K562 (cell line): ENCODE results near the gene OXSR1. TPM values are rescaled to one million over a fixed set of nuclear protein-coding genes. Genes with fewer than 3 reads are reported as not detected.

Experiments used
- ATAC-seq: fragments of 200-7000 bp; cut with Tn5 transposase; 3 replicates; pipeline ENCODE4 v1.9.1; 2020; ENCODE audit warnings: moderate library complexity
- BruUV-seq: library from RNA; stranded (reverse); fragments of 400-500 nt; replicated peaks from 2 replicates; lab custom pipeline; 2021; lab: Mats Ljungman, UMichigan
- CTCF ChIA-PET: fragments of 300-600 bp; formaldehyde crosslinking; extraction: SDS; loops from one replicate; lab custom pipeline; 2021; ENCODE audit warnings: low intra/inter-chr PET ratio; lab: Yijun Ruan, JAX
- POLR2A ChIA-PET: fragments of 300-600, 350-650 bp; sonication (Branson Sonifier 250); formaldehyde crosslinking; extraction: SDS; loops from one replicate; lab custom pipeline; 2021; ENCODE audit warnings: antibody characterized with exemption, inconsistent platforms; lab: Yijun Ruan, JAX
- DNase-seq, 4 experiments: peaks; one replicate each; pipeline versions ENCODE4 v3.0.0 to v3.0.0-alpha.2; 2011 to 2018; ENCODE audit warnings: low spot score in 3 of 4, mixed read lengths in 3 of 4; ENCODE audit errors: extremely low read depth in 1 of 4
- FAIRE-seq: peaks from 2 replicates; lab custom pipeline; 2011; peaks lifted over from hg19 to GRCh38; lab: Jason Lieb, UNC
- H2AFZ ChIP-seq: 2 replicates; pipeline ENCODE4 v1.6.0; 2011; ENCODE audit warnings: low read depth, low read length, control low read depth, inconsistent platforms
- H3K27ac ChIP-seq: fragments of 200-600 bp; 3 replicates; pipeline ENCODE4 v1.8.0; 2011; ENCODE audit warnings: low read depth, mild to moderate bottlenecking, control low read depth, inconsistent platforms, low read length, moderate library complexity, mixed read lengths; ENCODE audit errors: extremely low read depth
- H3K27me3 ChIP-seq, 2 experiments: fragments of 300-600 bp in 1 of 2; 2 replicates in 1 of 2; 3 replicates in 1 of 2; pipeline versions ENCODE4 v1.6.0 to v1.8.0; 2011; ENCODE audit warnings: inconsistent platforms in 2 of 2, low read length in 2 of 2, mild to moderate bottlenecking in 1 of 2, mixed read lengths in 1 of 2, moderate library complexity in 1 of 2; ENCODE audit not compliant: control insufficient read depth in 2 of 2, insufficient read depth in 2 of 2
- H3K36me3 ChIP-seq: fragments of 300-600 bp; 3 replicates; pipeline ENCODE4 v1.8.0; 2011; ENCODE audit warnings: mild to moderate bottlenecking, low read length, inconsistent platforms; ENCODE audit not compliant: control insufficient read depth, insufficient read depth
- H3K4me1 ChIP-seq, 2 experiments: fragments of 200-600 bp in 1 of 2; replicated peaks in 1 of 2; 2 replicates in 1 of 2; 3 replicates in 1 of 2; pipeline versions ENCODE4 v1.5.1 to v1.8.0; 2011; ENCODE audit warnings: inconsistent platforms in 2 of 2, low read length in 2 of 2, mild to moderate bottlenecking in 1 of 2, mixed read lengths in 1 of 2, moderate library complexity in 1 of 2; ENCODE audit not compliant: control insufficient read depth in 2 of 2, insufficient read depth in 2 of 2
- H3K4me2 ChIP-seq: 2 replicates; pipeline ENCODE4 v1.6.1; 2011; ENCODE audit warnings: low read length, control low read depth, inconsistent platforms, mixed read lengths; ENCODE audit not compliant: insufficient read depth
- H3K4me3 ChIP-seq: fragments of 200-600 bp; sonication (generic), shearing (Covaris generic); 2 replicates; pipeline ENCODE4 v1.5.1; 2016; ENCODE audit warnings: control low read depth, inconsistent platforms
- H3K79me2 ChIP-seq: fragments of 200-600 bp; 3 replicates; pipeline ENCODE4 v1.8.0; 2011; ENCODE audit warnings: low read length, inconsistent platforms; ENCODE audit not compliant: control insufficient read depth, insufficient read depth
- H3K9ac ChIP-seq, 2 experiments: 2 replicates each; pipeline versions ENCODE4 v1.6.0 to v1.6.1; 2011; ENCODE audit warnings: low read depth in 2 of 2, low read length in 2 of 2, control low read depth in 1 of 2, inconsistent platforms in 1 of 2, mild to moderate bottlenecking in 1 of 2, mixed read lengths in 1 of 2; ENCODE audit not compliant: insufficient read depth in 1 of 2
- H3K9me1 ChIP-seq: one replicate; pipeline ENCODE4 v1.6.0; 2011; ENCODE audit warnings: inconsistent platforms, mild to moderate bottlenecking, low read length, moderate library complexity; ENCODE audit not compliant: control insufficient read depth, insufficient read depth
- H3K9me3 ChIP-seq: replicated peaks from 2 replicates; pipeline ENCODE4 v1.5.1; 2011; ENCODE audit warnings: low read depth, low read length, inconsistent platforms; ENCODE audit not compliant: control insufficient read depth, insufficient read depth
- H4K20me1 ChIP-seq: replicated peaks from 2 replicates; pipeline ENCODE4 v1.6.1; 2011; ENCODE audit warnings: low read length, inconsistent platforms, mixed read lengths; ENCODE audit not compliant: control insufficient read depth, insufficient read depth
- CEBPZ ChIP-seq: fragments of 150-350 bp; IDR thresholded peaks from 2 replicates; pipeline ENCODE4 v1.6.1; 2014; ENCODE audit warnings: low read depth, mild to moderate bottlenecking, low read length, borderline replicate concordance
- CHD7 ChIP-seq: fragments of 200-600 bp; sonication (generic); IDR thresholded peaks from one replicate; pipeline ENCODE4 v1.6.1; 2012; ENCODE audit warnings: mild to moderate bottlenecking, low read depth, low read length, inconsistent platforms
- LCOR ChIP-seq: sonication (generic); formaldehyde crosslinking; IDR thresholded peaks from 2 replicates; pipeline ENCODE4 v1.8.0; 2022; ENCODE audit warnings: mild to moderate bottlenecking, missing genetic modification reagents
- MAZ ChIP-seq, 2 experiments: fragments of 450-650 bp in 1 of 2; sonication (generic) in 1 of 2; formaldehyde crosslinking; IDR thresholded peaks in 1 of 2; conservative IDR thresholded peaks in 1 of 2; 2 replicates each; pipeline versions ENCODE4 v1.4.0 to v1.5.0; 2020; ENCODE audit warnings: mild to moderate bottlenecking in 1 of 2, missing genetic modification reagents in 1 of 2
- SETDB1 ChIP-seq: IDR thresholded peaks from one replicate; pipeline ENCODE4 v1.6.1; 2012; ENCODE audit warnings: low read length, control low read depth, inconsistent platforms
- TGIF2 ChIP-seq: sonication (generic); formaldehyde crosslinking; IDR thresholded peaks from 2 replicates; pipeline ENCODE4 v1.8.1; 2022; ENCODE audit warnings: mild to moderate bottlenecking, missing genetic modification reagents, moderate library complexity
- WGBS: fragments of 100-300 bp; shearing (Covaris generic); methylation state at CpG from one replicate; pipeline ENCODE4 v1.1.6; 2016; ENCODE audit warnings: low coverage, mixed read lengths; ENCODE audit not compliant: insufficient coverage; ENCODE audit errors: missing lambda C conversion rate; 5-methylcytosine and 5-hydroxymethylcytosine counted together
- in situ Hi-C: fragments of 300-500 bp; cut with MboI; formaldehyde crosslinking; loops from 4 replicates; pipeline ENCODE4 v1.15.0; 2018; ENCODE audit warnings: inconsistent platforms, mixed read lengths
- intact Hi-C: fragments of 100-400 bp; cut with micrococcal nuclease; formaldehyde crosslinking; loops from 2 replicates; pipeline ENCODE4 v1.14.2; 2022
- polyA plus RNA-seq, 8 experiments: library from polyadenylated mRNA; depleted of rRNA in 4 of 8; stranded (reverse) in 5 of 8; unstranded in 3 of 8; fragments of >200 nt; fragmentation: Nextera tagmentation in 2 of 8; fragmentation: Illumina TruSeq in 1 of 8; extraction: Ambion mirVana in 2 of 8; extraction: Trizol in 1 of 8; gene quantifications; 2 replicates each; pipeline versions ENCODE4 v1.2.1 to v1.2.3, GENCODE V29; 2011 to 2014; ENCODE audit warnings: inconsistent platforms in 1 of 8, missing spikeins in 1 of 8
- total RNA-seq, 7 experiments: library from RNA; depleted of rRNA in 6 of 7; stranded (reverse); fragments of >200 nt in 6 of 7; fragmentation: Illumina TruSeq in 2 of 7; extraction: Trizol in 2 of 7; gene quantifications; 2 replicates each; pipeline versions ENCODE4 v1.2.1 to v1.2.3, GENCODE V29; 2011 to 2021; ENCODE audit warnings: low replicate concordance in 1 of 7

Gene OXSR1
- total and polyA plus RNA-seq, 9 of the 15 experiments (the other 6 are each of a cell fraction or from before 2014, with no cell fraction given), result 15.7 to 87.6 (median 48.7) TPM

- intact Hi-C loops (no loop called here), in situ Hi-C loops (no loop called here)
- no TSS peak for BruUV-seq
- Histone ChIP-seq H3K27ac (no peak overlapping the region), H3K4me1 (peaks cover 13 to 34% of the 10 kb centered on the region in 2 experiments), H3K9me1 (no peaks in the 10 kb centered on the region), H2AFZ (no peak overlapping the region), H3K4me3 (no peak overlapping the region), H3K36me3 (0 out of 3 replicates have a peak, but pooled peaks cover under 1% of the 10 kb centered on the region), H3K9ac (no peak overlapping the region), H3K79me2 (no peaks in the 10 kb centered on the region), H3K9me3 (no peaks in the 10 kb centered on the region), H3K4me2 (no peak overlapping the region), H4K20me1 (no peaks in the 10 kb centered on the region), H3K27me3 (no peaks in the 10 kb centered on the region)
- POLR2A ChIA-PET, result interaction anchor here (0.6 to 1.0 kb wide), 2 partner anchors 8 to 11 kb away, joined by 3 read pairs; partner anchors contain the start of gene ACAA1
- WGBS, result 76% methylated on average over 3 of the region's 3 CpGs
- no peak for ATAC-seq
- FAIRE-seq, result no peak
- CTCF ChIA-PET, result no interaction called here
- no peak for DNase-seq
- TF ChIP-seq MAZ (CRISPR knock-in tag; conservative IDR thresholded peaks at IDR 0.05 in 1 of 2, IDR thresholded peaks at IDR 0.05 in 1 of 2) (no peak), SETDB1 (no peak), LCOR (CRISPR knock-in tag) (no peak), TGIF2 (CRISPR knock-in tag) (no peak), CEBPZ (no peak), CHD7 (no peak)
These were observed 17.9 kb upstream of the OXSR1 start for GRCh38 chr3:38147421-38147820.
